ENCODE measurements around the gene UBE2L5.
"Not testable (repeated sequence)": the region's sequence is repeated elsewhere in the genome, so short reads cannot be mapped to it uniquely, and the experiment has no call there.

DNA sequence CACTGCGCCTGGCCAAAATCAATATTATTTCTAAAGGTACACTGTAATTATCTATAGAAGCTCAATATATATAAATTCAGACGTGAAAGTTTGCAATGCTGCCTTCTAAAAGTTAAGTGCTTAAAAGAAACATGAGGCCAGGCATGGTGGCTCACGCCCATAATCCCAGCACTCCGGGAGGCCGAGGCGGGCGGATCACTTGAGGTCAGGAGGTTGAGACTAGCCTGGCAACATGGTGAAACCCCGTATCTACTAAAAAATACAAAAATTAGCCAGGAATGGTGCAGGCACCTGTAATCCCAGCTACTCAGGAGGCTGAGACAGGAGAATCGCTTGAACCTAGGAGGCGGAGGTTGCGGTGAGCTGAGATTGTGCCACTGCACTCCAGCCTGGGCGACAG lies 29.2 kb downstream of the UBE2L5 start:
- TF ChIP-seq, protein P1, sequence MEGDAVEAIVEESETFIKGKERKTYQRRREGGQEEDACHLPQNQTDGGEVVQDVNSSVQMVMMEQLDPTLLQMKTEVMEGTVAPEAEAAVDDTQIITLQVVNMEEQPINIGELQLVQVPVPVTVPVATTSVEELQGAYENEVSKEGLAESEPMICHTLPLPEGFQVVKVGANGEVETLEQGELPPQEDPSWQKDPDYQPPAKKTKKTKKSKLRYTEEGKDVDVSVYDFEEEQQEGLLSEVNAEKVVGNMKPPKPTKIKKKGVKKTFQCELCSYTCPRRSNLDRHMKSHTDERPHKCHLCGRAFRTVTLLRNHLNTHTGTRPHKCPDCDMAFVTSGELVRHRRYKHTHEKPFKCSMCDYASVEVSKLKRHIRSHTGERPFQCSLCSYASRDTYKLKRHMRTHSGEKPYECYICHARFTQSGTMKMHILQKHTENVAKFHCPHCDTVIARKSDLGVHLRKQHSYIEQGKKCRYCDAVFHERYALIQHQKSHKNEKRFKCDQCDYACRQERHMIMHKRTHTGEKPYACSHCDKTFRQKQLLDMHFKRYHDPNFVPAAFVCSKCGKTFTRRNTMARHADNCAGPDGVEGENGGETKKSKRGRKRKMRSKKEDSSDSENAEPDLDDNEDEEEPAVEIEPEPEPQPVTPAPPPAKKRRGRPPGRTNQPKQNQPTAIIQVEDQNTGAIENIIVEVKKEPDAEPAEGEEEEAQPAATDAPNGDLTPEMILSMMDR (IDR thresholded peaks at IDR 0.05; ENCODE audit: low read depth, low read length), result not testable (repeated sequence)
- not testable (repeated sequence) for TF ChIP-seq EZH2phosphoT487 (IDR thresholded peaks at IDR 0.05; ENCODE audit: low read depth)

Measured in OCI-LY3 (cell line).